Measurements from ENCODE around the gene SNX5. TPM values are rescaled to one million over a fixed set of nuclear protein-coding genes. Genes with fewer than 3 reads are reported as not detected.
A peak's percentile ranks its signal among the peaks of the same experiment; 100 is the strongest.

SNX5 gene
- total RNA-seq, result 63.0 TPM

DNA sequence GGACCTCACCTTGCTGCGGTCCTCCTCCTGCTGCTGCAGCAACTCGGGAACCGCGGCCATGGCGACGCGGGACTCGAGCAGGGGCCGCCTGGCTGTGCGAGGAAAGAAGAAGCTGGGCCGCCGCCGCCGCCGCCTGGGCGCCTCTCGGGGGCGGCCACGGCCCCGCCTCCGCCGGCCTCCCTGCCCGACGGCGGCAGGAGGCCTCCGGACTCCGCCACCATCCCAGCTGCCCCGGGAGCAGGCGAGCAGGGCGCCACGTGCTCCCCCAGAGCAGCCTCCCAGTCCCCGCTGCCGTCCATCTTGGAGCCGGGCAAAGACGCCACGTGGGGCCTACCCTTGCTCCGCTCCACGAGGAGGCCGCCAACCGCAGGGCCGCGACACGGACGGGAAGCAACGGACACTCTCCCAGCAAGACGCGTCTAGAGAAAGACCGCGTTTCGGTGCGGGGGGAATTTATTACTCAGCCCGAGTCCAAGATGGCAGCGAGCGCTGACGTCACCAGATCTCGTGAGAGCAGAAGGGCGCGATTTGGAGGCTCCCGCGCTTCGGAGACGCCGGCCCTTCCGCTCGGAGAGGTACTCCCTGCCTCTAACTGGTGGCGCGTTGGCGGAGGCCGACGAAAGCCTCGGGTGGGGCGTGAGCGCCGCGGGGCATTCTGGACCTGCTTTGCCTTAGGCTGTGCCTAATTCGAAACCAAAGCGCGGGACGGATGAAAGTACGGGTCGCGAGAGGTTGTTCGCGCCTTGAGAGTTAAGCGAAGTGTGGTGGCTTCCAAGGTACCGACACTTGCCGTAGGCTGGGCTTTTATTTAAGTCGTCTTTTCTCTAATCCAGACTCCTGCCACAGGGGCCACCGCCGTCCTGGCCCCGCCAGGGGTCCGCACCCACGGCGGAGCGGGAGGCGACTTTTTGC, at the start of gene SNX5, which contains the start of gene MGME1:
SNX5 (minus strand) TSS at position 429 of the 912 bp plus-strand sequence; CDS start at position 60, 369 bp downstream.
MGME1 (plus strand) TSS at position 653 of the 912 bp plus-strand sequence. CDS start 842 bp downstream, outside the sequence.
- peak; percentile 93 for ATAC-seq

GRCh38 chr20:18018100-18018499, 49.5 kb upstream of the SNX5 start:
- no peak for ATAC-seq

DNA sequence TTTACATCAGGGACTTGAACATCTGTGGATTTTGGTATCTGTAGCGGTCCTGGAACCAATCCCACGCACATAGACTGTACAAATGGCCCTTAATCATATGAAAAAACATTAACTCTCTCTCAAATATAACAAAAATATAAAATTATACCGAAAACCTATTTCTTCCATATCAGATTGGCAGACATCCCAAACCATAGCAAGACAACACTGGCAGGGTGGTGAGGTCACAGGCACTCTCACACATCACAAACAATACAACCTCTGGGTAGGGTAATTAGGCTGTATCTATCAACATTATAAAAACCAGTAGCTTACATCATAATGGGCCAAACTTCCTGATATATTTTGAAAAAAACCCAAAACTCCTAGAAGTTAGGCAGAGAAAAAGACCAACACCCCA, 48.2 kb upstream of the SNX5 start:
- no peak for ATAC-seq

- no peak for ATAC-seq
Measured at GRCh38 chr20:18014411-18014810, 45.8 kb upstream of the SNX5 start.

GRCh38 chr20:18012901-18013300, 44.3 kb upstream of the SNX5 start:
- no peak for ATAC-seq

- no peak for ATAC-seq
Measured at GRCh38 chr20:18011951-18012645, 43.5 kb upstream of the SNX5 start.

- ATAC-seq, result no peak
Measured at GRCh38 chr20:18011482-18011881, 42.9 kb upstream of the SNX5 start.

DNA sequence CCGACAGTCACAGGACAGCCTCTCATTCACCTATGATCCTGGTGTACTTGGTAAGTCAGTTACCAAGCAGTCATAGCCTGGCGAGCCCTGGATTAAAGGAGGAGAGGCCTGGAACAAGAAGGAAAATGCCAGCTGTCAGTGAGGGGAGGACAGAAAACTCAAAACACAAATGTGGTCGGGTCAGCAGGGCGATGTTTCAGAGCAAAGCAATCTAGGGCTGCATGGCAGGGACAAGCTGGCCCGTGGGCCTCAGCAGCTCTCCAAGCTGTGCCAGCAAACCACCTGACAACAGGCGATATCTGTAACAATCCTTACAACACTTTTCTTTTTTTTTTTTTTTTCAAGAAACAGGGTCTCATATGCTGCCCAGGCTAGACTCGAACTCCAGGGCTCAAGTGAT, 40.5 kb upstream of the SNX5 start:
- ATAC-seq, result no peak

- peak; percentile 30 for ATAC-seq
Measured at GRCh38 chr20:18007534-18008292, 39.1 kb upstream of the SNX5 start.

DNA sequence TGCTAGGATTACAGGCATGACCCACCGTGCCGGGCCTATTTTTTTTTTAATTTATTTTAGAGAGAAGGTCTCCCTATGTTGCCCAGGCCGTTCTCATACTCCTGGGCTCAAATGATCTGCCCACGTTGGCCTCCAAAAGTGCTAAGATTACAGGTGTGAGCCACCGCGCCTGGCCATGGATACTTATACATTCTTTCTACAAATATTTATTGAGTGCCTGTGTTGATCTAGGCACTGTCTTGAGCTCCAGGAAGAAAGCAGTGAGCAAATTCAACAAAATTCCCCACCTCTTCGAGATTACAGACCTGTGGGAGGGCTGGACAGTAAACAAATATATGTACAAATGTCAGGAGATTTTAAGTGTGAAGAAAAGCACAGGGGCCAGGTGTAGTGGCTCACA, 38.1 kb upstream of the SNX5 start:
- no peak for ATAC-seq

GRCh38 chr20:18005990-18006364, 37.4 kb upstream of the SNX5 start:
- ATAC-seq, result no peak

GRCh38 chr20:18005170-18005989, 36.8 kb upstream of the SNX5 start:
- no peak for ATAC-seq

- ATAC-seq, result no peak
Measured at GRCh38 chr20:18004384-18005031, 35.9 kb upstream of the SNX5 start.

DNA sequence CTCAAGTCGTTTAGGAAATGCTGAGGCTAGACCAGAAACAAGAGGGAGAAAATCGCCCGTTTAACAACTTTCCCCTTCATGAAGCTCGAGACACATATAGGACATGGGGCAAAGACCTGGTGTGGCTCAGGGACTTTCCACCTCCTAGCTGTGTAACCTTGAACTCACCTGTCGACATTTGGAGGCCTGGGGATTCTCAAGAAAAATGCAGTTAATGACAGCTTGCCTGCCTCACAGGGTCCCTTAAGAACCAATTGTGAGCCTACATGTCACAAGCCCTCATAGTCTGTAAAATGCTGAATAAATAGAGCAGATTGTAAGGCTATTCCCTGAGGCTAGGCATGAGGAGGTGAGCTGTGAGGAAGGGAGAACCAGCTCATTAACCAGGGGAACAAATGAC, 35.3 kb upstream of the SNX5 start:
- ATAC-seq, result no peak

- peak; percentile 96 for ATAC-seq
Measured at GRCh38 chr20:18001131-18001921, 32.7 kb upstream of the SNX5 start.

GRCh38 chr20:17999566-17999965, 31.0 kb upstream of the SNX5 start:
- ATAC-seq, result no peak

- ATAC-seq, result no peak
Measured at GRCh38 chr20:17998446-17998845, 29.9 kb upstream of the SNX5 start.

- peak; percentile 77 for ATAC-seq
Measured at GRCh38 chr20:17995967-17996819, 27.6 kb upstream of the SNX5 start.

DNA sequence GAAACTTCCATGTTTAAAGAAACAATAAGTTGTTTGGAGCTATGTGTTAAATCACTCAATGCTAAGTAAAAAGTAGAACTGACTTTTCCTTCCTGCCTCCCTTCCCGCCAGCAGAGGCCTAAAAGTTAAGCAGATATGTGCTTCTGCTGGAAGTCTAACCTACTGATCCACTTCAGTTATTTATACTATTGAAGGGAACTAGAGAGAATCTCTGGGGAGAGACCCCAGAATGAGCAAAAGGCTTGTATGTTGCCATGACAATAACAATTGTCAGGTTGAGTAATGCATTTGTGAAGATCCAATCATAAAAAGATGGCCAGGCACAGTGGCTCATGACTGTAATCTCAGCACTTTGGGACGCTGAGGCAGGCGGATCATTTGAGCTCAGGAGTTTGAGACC, 25.0 kb upstream of the SNX5 start:
- ATAC-seq, result no peak
